Body of pancreas (tissue), 4 donors: Measurements from ENCODE around the gene IFT57. TPM values are rescaled to one million over a fixed set of nuclear protein-coding genes. Genes with fewer than 3 reads are reported as not detected.

Experiments
- ATAC-seq: fragments of 150-250 bp; one replicate; pipeline ENCODE4 v1.9.1; 2016
- DNase-seq, 4 donors: peaks; one replicate each; pipeline ENCODE4 v3.0.0-alpha.2; 2019
- H3K27ac ChIP-seq, 4 donors: fragments of 200-600 bp; sonication (generic); 1 replicate in 3 of 4; 2 replicates in 1 of 4; pipeline versions ENCODE4 v1.5.1 to v1.6.1; 2016 to 2019; ENCODE audit warnings: mild to moderate bottlenecking in 1 of 4, mixed read lengths in 1 of 4, moderate library complexity in 1 of 4
- H3K27me3 ChIP-seq, 2 donors: fragments of 200-600 bp; sonication (generic); one replicate each; pipeline ENCODE4 v1.6.0; 2016; ENCODE audit warnings: mild to moderate bottlenecking in 1 of 2
- H3K36me3 ChIP-seq, 2 donors: fragments of 200-600 bp; sonication (generic); replicated peaks in 1 of 2; 2 replicates each; pipeline ENCODE4 v1.5.1; 2016; ENCODE audit warnings: low read depth in 2 of 2; ENCODE audit not compliant: insufficient read depth in 1 of 2
- H3K4me1 ChIP-seq: fragments of 200-600 bp; sonication (generic); one replicate; pipeline ENCODE4 v1.6.0; 2016
- H3K4me3 ChIP-seq, 2 donors: fragments of 200-600 bp; sonication (generic); 1 replicate in 1 of 2; 2 replicates in 1 of 2; pipeline ENCODE4 v1.5.1; 2016 to 2019
- H3K9me3 ChIP-seq, 3 donors: fragments of 200-600 bp; sonication (generic); 1 replicate in 2 of 3; 2 replicates in 1 of 3; pipeline ENCODE4 v1.5.1; 2016
- POLR2A ChIP-seq, 3 donors: fragments of 450-650 bp; IDR thresholded peaks; one replicate each; pipeline ENCODE4 v1.6.1; 2016; ENCODE audit warnings: antibody characterized with exemption in 3 of 3, mild to moderate bottlenecking in 2 of 3
- WGBS, 2 donors: methylation state at CpG; one replicate each; pipeline ENCODE4 v1.1.5; 2017; 5-methylcytosine and 5-hydroxymethylcytosine counted together
- intact Hi-C: fragments of 100-400 bp; cut with DNase I; formaldehyde crosslinking; loops from one replicate; pipeline ENCODE4 v1.15.1; 2023
- total RNA-seq, 2 donors: library from RNA; depleted of rRNA; stranded (reverse); fragments of >200 nt; gene quantifications; one replicate each; pipeline ENCODE4 v1.1.0, GENCODE V29; 2016
- TF ChIP-seq, protein P1 (sequence below), 7 experiments: fragments of 450-650 bp in 4 of 7; fragments of 200-600 bp in 3 of 7; sonication (generic) in 3 of 7; IDR thresholded peaks; one replicate each; pipeline ENCODE4 v1.5.1; 2016 to 2019; ENCODE audit warnings: antibody characterized with exemption in 7 of 7

IFT57 gene
- total RNA-seq, 2 donors from 2014 or later = 33.2 to 51.1 TPM

- no peak overlapping the region for H3K27ac ChIP-seq
- 50% methylated on average over 6 of the region's 6 CpGs for WGBS, 2 donors
- H3K4me1 ChIP-seq = no peaks in the 10 kb centered on the region
- H3K4me3 ChIP-seq = no peak overlapping the region
- TF ChIP-seq, protein P1, sequence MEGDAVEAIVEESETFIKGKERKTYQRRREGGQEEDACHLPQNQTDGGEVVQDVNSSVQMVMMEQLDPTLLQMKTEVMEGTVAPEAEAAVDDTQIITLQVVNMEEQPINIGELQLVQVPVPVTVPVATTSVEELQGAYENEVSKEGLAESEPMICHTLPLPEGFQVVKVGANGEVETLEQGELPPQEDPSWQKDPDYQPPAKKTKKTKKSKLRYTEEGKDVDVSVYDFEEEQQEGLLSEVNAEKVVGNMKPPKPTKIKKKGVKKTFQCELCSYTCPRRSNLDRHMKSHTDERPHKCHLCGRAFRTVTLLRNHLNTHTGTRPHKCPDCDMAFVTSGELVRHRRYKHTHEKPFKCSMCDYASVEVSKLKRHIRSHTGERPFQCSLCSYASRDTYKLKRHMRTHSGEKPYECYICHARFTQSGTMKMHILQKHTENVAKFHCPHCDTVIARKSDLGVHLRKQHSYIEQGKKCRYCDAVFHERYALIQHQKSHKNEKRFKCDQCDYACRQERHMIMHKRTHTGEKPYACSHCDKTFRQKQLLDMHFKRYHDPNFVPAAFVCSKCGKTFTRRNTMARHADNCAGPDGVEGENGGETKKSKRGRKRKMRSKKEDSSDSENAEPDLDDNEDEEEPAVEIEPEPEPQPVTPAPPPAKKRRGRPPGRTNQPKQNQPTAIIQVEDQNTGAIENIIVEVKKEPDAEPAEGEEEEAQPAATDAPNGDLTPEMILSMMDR (IDR thresholded peaks at IDR 0.05) = no peak
- TF ChIP-seq POLR2A (IDR thresholded peaks at IDR 0.05) = no peak
- intact Hi-C loops = no loop called here
- DNase-seq (no peak), ATAC-seq (no peak)
- H3K36me3 ChIP-seq = no peaks in the 10 kb centered on the region
- no peaks in the 10 kb centered on the region for H3K9me3 ChIP-seq
- H3K27me3 ChIP-seq = no peaks in the 10 kb centered on the region
Observed at GRCh38 chr3:108125550-108126071, 96.6 kb downstream of the IFT57 start.

- DNase-seq = no peak
- Histone ChIP-seq H3K27me3 (no peaks in the 10 kb centered on the region), H3K27ac (no peak overlapping the region), H3K4me1 (no peaks in the 10 kb centered on the region), H3K9me3 (no peaks in the 10 kb centered on the region), H3K36me3 (no peaks in the 10 kb centered on the region), H3K4me3 (no peak overlapping the region)
- ATAC-seq = no peak
- WGBS, 2 donors = 81 to 86% methylated on average over 4 of the region's 4 CpGs
- TF ChIP-seq, protein P1 (IDR thresholded peaks at IDR 0.05) = no peak
- TF ChIP-seq POLR2A (IDR thresholded peaks at IDR 0.05) = no peak
- intact Hi-C loops = no loop called here
Observed at GRCh38 chr3:108125153-108125543, 97.1 kb downstream of the IFT57 start.

- H3K36me3 ChIP-seq = no peaks in the 10 kb centered on the region
- no peak for DNase-seq
- no peaks in the 10 kb centered on the region for H3K4me1 ChIP-seq
- no peak for ATAC-seq
- H3K9me3 ChIP-seq = no peaks in the 10 kb centered on the region
- H3K27me3 ChIP-seq = no peaks in the 10 kb centered on the region
- H3K27ac ChIP-seq = no peak overlapping the region
- H3K4me3 ChIP-seq = no peak overlapping the region
- no peak for TF ChIP-seq POLR2A (IDR thresholded peaks at IDR 0.05)
- TF ChIP-seq, protein P1 (IDR thresholded peaks at IDR 0.05) = no peak
- intact Hi-C loops = no loop called here
- 54 to 80% methylated on average over 10 of the region's 10 CpGs for WGBS, 2 donors
Observed at GRCh38 chr3:108124337-108125152, 97.7 kb downstream of the IFT57 start.

DNA sequence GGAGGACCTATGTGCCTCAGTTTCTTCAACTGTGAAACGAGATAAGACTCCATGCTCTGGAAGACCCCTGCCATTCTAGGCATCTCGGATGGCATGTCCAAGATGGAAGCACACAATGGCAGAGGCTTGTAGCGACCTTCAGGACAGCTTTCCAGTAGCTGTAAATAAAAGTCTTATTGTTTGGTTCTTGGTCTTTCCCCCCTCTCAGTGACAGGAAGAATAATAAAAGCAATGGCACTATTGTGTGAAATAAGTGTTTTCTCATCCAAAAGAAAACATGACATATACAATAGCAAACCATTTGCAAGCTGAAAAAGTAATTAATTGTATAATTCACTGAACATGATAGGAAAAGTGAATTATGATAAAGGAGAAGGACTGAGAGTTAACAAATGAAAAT is 98.9 kb downstream of the IFT57 start:
- no peak overlapping the region for H3K27ac ChIP-seq
- WGBS, 2 donors = 61 to 69% methylated on average over 3 of the region's 3 CpGs
- intact Hi-C loops = no loop called here
- no peaks in the 10 kb centered on the region for H3K9me3 ChIP-seq
- H3K27me3 ChIP-seq = no peaks in the 10 kb centered on the region
- DNase-seq = no peak
- ATAC-seq = no peak
- H3K4me3 ChIP-seq = no peak overlapping the region
- H3K36me3 ChIP-seq = no peaks in the 10 kb centered on the region
- H3K4me1 ChIP-seq = no peaks in the 10 kb centered on the region
- TF ChIP-seq, protein P1 (IDR thresholded peaks at IDR 0.05) = no peak
- no peak for TF ChIP-seq POLR2A (IDR thresholded peaks at IDR 0.05)

DNA sequence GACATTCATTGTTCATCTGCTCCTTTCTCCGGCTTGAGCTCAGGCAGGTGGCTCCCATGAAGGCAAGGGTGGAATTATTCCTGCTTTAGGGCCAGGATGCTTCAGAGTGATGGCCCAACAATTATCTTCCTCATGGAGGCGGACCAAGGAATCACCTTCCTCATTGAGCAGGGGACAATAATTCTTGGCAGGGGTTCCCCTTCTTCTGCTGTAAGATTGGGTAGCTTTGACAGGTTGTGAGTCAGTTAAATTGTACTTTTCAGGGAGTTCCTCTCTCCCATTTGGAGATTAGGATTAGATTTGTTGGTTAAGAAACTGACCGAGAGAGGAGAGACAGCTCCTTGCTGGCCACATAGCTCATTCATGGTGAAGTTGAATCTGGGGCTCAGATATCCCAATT is 99.9 kb downstream of the IFT57 start:
- no peak for ATAC-seq
- TF ChIP-seq POLR2A (IDR thresholded peaks at IDR 0.05) = no peak
- TF ChIP-seq, protein P1 (IDR thresholded peaks at IDR 0.05) = no peak
- Histone ChIP-seq H3K27me3 (no peaks in the 10 kb centered on the region), H3K9me3 (no peaks in the 10 kb centered on the region), H3K4me1 (no peaks in the 10 kb centered on the region), H3K27ac (no peak overlapping the region), H3K36me3 (no peaks in the 10 kb centered on the region), H3K4me3 (no peak overlapping the region)
- 70 to 88% methylated on average over 3 of the region's 3 CpGs for WGBS, 2 donors
- intact Hi-C loops = no loop called here
- DNase-seq = no peak
